HG03432 (cell line): ENCODE data around the gene PNMA8A.
"Not testable (repeated sequence)": the region's sequence is repeated elsewhere in the genome, so short reads cannot be mapped to it uniquely, and the experiment has no call there.

Source experiments
- ATAC-seq: cut with Tn5 transposase; IDR thresholded peaks from one replicate; pipeline ENCODE4 v1.9.1; 2021; ENCODE audit warnings: mild to moderate bottlenecking, moderate library complexity; ENCODE audit not compliant: unreplicated experiment

PNMA8A gene

DNA sequence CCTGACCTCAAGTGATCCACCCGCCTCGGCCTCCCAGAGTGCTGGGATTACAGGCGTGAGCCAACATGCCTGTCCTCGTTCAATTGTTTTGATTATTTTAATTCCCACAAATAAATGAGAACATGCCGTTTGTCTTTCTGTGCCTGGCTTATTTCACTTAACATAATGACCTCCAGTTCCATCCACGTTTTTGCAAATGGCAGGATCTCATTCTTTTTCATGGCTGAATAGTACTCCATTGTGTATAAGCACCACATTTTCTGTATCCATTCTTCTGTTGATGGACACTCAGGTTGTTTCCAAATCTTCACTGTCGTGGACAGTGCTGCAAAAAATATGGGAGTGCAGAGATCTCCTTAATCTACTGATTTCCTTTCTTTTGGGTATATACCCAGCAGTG is 37.9 kb downstream of the PNMA8A start:
- ATAC-seq, result not testable (repeated sequence)

DNA sequence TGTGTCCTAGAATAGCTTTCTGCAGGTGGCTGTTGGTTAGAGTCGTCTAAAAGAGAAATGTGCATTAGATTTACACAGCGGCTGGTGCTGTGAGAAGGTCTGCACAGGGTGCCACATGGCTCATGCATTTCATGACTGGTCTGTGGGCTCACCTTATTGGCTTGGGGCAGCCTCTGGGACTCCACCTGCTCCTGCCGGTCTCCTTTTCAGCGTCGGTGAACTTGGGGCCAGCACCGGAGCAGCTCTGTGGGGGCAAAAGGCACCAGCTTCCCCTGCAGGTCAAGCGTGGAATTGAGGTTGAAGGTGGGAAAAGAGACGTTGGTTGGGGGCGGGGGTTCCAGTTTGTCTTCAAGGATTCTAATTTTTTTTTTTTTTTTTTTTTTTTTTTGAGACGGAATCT is 39.5 kb downstream of the PNMA8A start:
- no peak for ATAC-seq

DNA sequence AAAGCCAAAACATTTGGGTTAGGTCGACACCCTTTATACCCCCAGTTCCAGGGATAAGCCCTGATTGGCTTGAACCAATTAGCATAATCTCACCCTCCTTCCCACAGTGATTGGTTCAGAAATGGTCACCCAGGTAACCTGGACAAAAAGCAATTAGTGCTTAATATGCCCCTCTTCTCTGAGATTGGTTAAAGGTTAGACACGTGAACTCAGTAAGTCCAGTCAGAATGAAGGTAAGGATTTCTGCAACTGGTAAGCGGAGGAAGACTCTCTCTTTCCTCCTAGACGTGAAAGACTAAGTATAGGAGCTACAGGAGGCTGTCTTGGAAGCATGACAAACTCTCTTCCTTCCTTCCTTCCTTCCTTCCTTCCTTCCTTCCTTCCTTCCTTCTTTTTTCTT is 41.4 kb downstream of the PNMA8A start:
- no peak for ATAC-seq

DNA sequence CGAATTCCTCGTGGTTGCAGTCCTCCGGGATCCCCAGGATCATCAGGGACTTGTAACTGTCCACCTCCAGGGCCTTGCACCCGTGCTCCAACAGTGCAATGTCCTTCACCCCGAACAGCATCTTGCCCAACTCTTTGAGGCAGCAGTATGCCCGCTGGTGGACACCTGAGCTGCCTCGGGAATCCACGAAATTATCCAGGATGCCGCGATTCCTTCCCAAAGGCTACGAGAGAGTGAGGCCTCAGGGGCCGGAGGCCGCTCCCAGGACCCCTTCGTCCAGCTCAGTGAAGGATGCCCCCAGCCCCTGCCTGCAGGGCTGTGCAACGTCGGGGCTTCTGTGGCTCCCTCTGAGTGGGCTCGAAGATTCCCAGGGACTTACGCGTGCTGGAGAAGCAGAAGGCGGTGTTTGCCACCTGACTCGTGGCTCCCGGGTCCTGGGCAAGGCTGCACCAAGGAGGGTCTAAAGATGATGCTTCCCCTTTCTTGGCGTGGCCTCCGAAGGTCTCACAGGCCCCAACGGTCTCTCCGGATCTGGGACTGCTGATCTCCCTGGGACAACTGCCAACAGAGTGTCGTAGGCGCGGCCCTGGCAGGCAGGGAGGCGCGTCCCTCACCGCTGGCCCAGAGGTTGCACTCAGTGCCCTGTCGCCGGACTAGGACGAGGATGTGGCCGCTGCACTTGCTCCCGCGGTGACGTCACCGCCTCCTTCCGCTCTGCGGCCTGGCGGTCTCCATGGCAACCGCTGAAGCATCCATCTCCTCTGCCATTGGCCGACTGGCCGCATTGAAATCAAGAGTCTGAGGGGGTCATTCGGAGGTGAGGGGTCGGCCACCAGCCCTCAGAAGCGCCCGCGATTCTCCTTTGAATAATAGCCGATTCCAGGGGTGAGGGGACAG is 42.9 kb downstream of the PNMA8A start, which contains the start of gene PNMA8C:
Gene PNMA8C, minus strand, starts transcription at position 698 of the 897 bp plus-strand sequence. Its CDS starts 577 bp downstream, at position 121.
- ATAC-seq, result no peak

DNA sequence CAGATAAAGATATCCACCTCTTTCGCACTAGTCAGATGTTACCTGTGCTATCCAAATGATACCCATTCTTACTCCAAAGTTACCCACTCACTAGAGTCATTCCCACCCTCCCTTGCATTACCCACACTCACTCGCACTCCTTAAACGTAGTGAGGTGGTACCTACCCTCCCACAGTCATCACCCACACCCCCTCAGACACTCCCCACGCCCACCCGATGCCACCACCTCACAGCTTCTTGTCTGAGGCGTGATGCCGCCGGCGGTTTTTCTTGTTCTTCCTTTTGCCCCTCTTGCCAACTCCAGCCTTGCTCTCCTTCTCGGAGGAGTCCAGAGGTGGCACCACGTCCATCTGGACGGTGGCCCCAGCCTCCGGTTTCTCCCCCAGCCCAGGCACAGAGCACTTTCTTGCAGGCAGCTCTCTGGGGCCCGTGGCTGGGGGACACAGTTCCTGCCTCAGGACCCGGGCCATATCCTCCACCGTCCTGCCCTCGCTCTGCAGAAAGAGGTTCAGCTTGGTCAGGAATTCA is 43.8 kb downstream of the PNMA8A start:
- no peak for ATAC-seq

DNA sequence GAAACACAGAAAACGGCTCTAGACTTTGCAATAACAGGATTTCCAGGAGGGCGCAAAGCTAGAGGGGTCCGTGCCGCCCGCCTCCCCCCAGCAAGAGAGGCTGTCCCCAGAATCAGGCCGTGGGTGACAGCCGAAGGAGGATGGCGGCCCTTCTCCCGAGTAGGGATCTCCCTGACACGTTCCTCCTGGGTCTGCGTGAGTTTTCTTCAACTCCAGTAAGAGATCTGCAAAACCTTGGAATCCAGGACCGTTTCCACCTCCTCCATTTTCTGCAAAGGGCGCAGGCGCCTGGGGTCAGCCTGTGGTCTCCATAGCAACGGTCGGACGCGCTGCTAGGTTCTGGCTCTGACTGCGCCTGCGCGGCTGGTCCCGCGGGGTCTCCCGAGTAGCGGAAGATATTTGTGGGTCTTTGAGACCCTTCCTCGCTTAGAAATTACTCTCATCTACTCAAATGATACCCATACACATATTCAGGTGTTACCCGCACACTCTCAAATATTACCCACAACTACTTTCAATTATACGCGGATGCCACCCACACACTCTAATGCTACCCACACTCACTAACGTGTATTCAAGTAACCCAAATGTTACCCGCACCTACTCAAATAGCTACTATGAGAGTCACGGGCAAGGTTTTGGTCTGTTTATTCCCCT is 44.7 kb downstream of the PNMA8A start:
- ATAC-seq, result no peak

DNA sequence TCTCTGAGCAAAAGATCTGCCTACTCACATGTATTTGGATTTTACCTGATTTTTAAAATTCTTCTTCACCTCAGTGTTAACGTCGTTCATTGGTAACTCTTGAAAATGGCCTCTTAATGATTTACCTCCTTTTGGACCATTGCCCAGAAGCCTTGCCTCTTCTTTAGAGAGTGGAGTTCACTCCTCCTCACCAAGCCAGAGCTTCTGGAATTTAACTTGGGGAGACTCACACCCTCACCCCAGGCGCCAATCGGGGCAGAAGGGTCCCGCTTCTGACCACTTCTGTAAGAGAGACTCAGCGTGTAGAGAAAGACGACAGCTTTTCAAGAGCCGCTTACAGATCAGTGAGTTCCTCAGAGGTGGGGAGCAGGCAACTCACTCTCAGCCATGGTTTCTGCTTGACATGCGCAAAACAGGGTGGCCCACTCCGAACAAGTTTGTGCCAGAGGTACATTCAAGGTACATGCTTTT is 45.3 kb downstream of the PNMA8A start:
- no peak for ATAC-seq

DNA sequence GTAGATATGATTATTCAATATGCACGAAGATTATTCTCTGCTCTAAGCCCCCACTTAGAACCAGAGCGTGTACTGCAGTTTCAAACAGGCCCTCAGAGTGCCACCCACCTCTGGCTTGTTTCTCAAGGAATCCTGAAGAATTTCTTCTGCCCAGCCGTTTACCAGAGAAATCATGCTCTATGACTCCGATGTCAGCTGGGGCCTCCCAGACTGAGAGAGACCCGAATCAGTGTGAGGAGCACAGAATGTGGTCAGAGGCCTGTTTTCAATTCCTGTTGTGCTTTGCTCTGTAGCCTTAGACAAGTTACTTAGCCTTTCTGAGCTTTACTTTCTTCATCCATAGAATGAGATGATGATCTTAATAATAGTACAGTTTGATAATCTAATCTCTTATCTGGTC is 48.2 kb downstream of the PNMA8A start:
- no peak for ATAC-seq

DNA sequence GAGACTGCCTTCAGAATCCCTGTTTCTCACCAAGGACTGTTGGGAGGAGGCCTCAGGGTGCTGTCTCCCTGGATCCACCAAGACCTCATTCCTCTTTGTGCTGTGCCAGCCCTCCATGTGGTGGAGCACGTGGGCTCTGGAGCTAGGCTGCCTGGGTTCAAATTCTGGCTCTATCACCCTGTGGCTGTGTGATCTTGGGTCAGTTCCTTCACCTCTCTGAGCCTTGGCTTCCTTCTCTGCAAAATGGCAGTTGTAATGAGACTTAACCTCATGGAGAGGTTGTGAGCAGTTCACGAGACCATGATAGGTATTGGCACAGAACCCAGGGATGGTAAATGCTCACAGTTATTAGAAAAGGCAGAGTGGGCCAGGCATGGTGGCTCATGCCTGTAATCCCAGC is 49.0 kb downstream of the PNMA8A start:
- no peak for ATAC-seq

DNA sequence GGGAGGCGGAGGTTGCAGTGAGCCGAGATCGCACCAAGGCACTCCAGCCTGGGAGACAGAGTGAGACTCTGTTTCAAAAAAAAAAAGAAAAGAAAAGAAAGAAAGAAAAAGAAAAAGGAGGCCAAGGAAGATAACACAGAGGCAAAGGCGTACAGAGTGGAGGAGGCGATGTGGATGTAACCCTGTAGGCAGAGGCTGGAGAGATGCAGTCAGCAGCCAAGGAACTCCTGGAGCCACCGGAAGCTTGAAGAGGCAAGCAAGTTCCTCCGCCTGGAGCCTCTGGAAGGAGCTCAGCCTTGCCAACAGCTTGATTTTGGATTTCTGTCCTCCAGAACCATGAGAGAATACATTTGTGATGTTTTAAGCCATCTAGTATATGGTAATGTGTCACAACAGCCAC is 51.3 kb downstream of the PNMA8A start:
- no peak for ATAC-seq
